Measurements from ENCODE around the gene SLC9A3. TPM values are rescaled to one million over a fixed set of nuclear protein-coding genes. Genes with fewer than 3 reads are reported as not detected.

Gene SLC9A3
- polyA plus RNA-seq, 3 donors = 0.31 to 0.42 (median 0.36) TPM

DNA sequence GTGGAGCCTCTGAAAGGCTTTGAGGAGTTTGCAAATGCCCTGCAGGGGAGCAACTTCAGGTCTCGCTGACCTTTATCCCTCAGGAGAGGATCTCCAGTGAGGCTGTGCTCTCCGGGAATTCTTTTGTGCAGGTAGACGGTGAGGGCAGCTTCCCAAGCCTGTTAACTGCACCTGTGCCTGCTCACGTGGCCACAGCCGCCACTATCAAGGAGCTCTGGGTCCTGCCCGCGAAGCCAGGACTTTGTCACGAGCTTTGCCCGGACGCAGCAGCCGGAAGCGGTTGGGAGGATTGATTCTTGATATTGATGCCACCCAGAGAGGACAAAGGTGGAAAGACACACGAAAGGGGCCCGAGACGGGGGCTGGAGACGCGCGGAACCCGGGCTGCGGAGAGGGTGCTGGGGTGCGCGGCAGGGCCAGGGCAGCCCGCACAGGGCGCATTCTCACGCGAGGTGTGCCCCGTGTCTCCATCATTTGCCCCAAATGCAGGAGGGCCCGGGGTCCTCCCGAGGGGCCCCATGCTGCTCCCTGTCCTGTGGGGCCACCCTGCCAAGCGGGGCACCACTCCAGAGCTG, 18.2 kb downstream of the SLC9A3 start:
- H3K36me3 Mint-ChIP-seq = no peaks in the 10 kb centered on the region
- intact Hi-C loops (cut with micrococcal nuclease) = no loop called here
- DNase-seq = no peak
- Histone ChIP-seq H3K79me2 (ENCODE audit: insufficient read depth, low read length) (no peaks in the 10 kb centered on the region), H3K27ac (ENCODE audit: low read depth in 1 of 2, low read length in 2 of 2) (no peak overlapping the region), H3K4me1 (ENCODE audit: control insufficient read depth in 1 of 2, insufficient read depth in 2 of 2, low read length in 2 of 2) (no peaks in the 10 kb centered on the region), H3K4me2 (replicated peaks; ENCODE audit: extremely low read depth, low read length, poor library complexity, severe bottlenecking) (no peak overlapping the region), H3K27me3 (ENCODE audit: control insufficient read depth in 2 of 2, insufficient read depth in 2 of 2, low read length in 2 of 2) (peaks cover 0 to 16% of the 10 kb centered on the region in 2 donors), H3K9ac (ENCODE audit: insufficient read depth, low read length, poor library complexity, severe bottlenecking) (no peak overlapping the region), H2AFZ (ENCODE audit: insufficient read depth, low read depth, low read length, poor library complexity, severe bottlenecking) (no peak overlapping the region), H4K20me1 (ENCODE audit: insufficient read depth, low read length) (no peaks in the 10 kb centered on the region), H3K36me3 (replicated peaks in 1 of 2; ENCODE audit: control insufficient read depth in 1 of 2, insufficient read depth in 2 of 2, low read length in 2 of 2) (no peaks in the 10 kb centered on the region), H3K4me3 (replicated peaks in 1 of 3; ENCODE audit: low read depth in 2 of 3, low read length in 3 of 3) (no peak overlapping the region), H3K9me3 (replicated peaks in 1 of 2; ENCODE audit: control insufficient read depth in 1 of 2, insufficient read depth in 1 of 2, low read length in 2 of 2) (peaks cover 4 to 15% of the 10 kb centered on the region in 2 donors)
- TF ChIP-seq, protein P1, sequence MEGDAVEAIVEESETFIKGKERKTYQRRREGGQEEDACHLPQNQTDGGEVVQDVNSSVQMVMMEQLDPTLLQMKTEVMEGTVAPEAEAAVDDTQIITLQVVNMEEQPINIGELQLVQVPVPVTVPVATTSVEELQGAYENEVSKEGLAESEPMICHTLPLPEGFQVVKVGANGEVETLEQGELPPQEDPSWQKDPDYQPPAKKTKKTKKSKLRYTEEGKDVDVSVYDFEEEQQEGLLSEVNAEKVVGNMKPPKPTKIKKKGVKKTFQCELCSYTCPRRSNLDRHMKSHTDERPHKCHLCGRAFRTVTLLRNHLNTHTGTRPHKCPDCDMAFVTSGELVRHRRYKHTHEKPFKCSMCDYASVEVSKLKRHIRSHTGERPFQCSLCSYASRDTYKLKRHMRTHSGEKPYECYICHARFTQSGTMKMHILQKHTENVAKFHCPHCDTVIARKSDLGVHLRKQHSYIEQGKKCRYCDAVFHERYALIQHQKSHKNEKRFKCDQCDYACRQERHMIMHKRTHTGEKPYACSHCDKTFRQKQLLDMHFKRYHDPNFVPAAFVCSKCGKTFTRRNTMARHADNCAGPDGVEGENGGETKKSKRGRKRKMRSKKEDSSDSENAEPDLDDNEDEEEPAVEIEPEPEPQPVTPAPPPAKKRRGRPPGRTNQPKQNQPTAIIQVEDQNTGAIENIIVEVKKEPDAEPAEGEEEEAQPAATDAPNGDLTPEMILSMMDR (IDR thresholded peaks at IDR 0.05) = no peak
- H3K27ac Mint-ChIP-seq = no peak overlapping the region
- no peak overlapping the region for H3K4me3 Mint-ChIP-seq
- peaks cover 5 to 24% (median 12%) of the 10 kb centered on the region in 7 donors for H3K9me3 Mint-ChIP-seq
- peaks cover 26 to 60% (median 32%) of the 10 kb centered on the region in 3 donors for H3K27me3 Mint-ChIP-seq (ENCODE audit: low read depth in 3 of 3)
- WGBS (ENCODE audit: insufficient coverage) = 77% methylated on average over 30 of the region's 30 CpGs
- no peaks in the 10 kb centered on the region for H3K4me1 Mint-ChIP-seq

DNA sequence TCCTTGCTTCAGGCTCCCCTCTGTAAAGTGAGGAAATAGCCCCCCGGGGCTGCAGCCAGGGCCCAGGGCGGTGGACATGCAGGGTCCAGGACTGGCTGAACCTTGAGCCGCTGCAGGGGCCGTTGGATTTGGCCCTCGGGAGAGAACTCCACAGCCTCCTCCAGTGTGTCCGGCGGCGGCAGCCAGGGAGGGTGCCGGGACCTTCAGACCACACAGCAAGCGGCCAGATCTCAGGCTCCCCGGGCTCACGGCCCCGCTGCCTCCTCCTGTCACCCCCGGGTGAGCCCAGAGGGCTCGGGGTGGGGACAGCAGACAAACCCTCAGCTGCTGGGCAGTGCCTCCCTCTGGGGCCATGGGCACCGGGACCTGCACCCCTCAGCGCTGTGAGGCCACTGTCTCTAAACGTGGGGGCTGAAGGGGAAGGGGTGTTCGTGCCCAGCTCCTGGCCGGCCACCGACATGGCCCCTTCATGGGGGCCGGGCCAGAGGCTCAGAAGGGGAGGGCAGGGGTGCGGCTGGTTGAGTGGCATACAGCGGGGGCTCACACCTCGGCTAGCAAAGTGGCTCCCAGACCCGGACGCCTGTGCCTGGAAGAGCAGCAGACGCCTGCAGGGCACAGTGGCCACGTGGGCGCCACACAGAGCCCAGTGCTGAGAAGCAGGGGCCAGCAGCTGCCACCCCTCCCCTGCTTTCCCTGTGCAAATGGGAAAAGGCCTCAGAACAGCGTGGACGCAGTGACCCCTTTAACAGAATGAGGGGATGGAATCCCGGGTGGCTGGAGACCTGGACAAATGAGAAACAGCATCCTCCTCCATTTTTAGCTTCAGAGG, 19.7 kb downstream of the SLC9A3 start:
- Histone ChIP-seq H3K27me3 (ENCODE audit: control insufficient read depth in 2 of 2, insufficient read depth in 2 of 2, low read length in 2 of 2) (peaks cover 0 to 19% of the 10 kb centered on the region in 2 donors), H2AFZ (ENCODE audit: insufficient read depth, low read depth, low read length, poor library complexity, severe bottlenecking) (no peak overlapping the region), H3K79me2 (ENCODE audit: insufficient read depth, low read length) (no peaks in the 10 kb centered on the region), H3K4me1 (ENCODE audit: control insufficient read depth in 1 of 2, insufficient read depth in 2 of 2, low read length in 2 of 2) (no peaks in the 10 kb centered on the region), H3K4me2 (replicated peaks; ENCODE audit: extremely low read depth, low read length, poor library complexity, severe bottlenecking) (no peak overlapping the region), H4K20me1 (ENCODE audit: insufficient read depth, low read length) (no peaks in the 10 kb centered on the region), H3K36me3 (replicated peaks in 1 of 2; ENCODE audit: control insufficient read depth in 1 of 2, insufficient read depth in 2 of 2, low read length in 2 of 2) (no peaks in the 10 kb centered on the region), H3K9ac (ENCODE audit: insufficient read depth, low read length, poor library complexity, severe bottlenecking) (no peak overlapping the region), H3K9me3 (replicated peaks in 1 of 2; ENCODE audit: control insufficient read depth in 1 of 2, insufficient read depth in 1 of 2, low read length in 2 of 2) (peaks cover 4 to 15% of the 10 kb centered on the region in 2 donors), H3K4me3 (replicated peaks in 1 of 3; ENCODE audit: low read depth in 2 of 3, low read length in 3 of 3) (no peak overlapping the region), H3K27ac (ENCODE audit: low read depth in 1 of 2, low read length in 2 of 2) (no peak overlapping the region)
- Mint-ChIP-seq H3K4me3 (no peak overlapping the region), H3K36me3 (no peaks in the 10 kb centered on the region), H3K4me1 (no peaks in the 10 kb centered on the region), H3K27ac (no peak overlapping the region), H3K27me3 (ENCODE audit: low read depth in 3 of 3) (peaks cover 28 to 61% (median 30%) of the 10 kb centered on the region in 3 donors), H3K9me3 (peaks cover 5 to 24% (median 12%) of the 10 kb centered on the region in 7 donors)
- intact Hi-C loops (cut with micrococcal nuclease) = no loop called here
- no peak for DNase-seq
- 85% methylated on average over 30 of the region's 33 CpGs for WGBS (ENCODE audit: insufficient coverage)
- TF ChIP-seq, protein P1 (IDR thresholded peaks at IDR 0.05) = no peak
